ENCODE results near the gene LCN1. TPM values are rescaled to one million over a fixed set of nuclear protein-coding genes. Genes with fewer than 3 reads are reported as not detected.
A peak's percentile ranks its signal among the peaks of the same experiment; 100 is the strongest.

Gene LCN1
- total RNA-seq, result not detected in 2 replicates
- long read RNA-seq, result 0 reads

DNA sequence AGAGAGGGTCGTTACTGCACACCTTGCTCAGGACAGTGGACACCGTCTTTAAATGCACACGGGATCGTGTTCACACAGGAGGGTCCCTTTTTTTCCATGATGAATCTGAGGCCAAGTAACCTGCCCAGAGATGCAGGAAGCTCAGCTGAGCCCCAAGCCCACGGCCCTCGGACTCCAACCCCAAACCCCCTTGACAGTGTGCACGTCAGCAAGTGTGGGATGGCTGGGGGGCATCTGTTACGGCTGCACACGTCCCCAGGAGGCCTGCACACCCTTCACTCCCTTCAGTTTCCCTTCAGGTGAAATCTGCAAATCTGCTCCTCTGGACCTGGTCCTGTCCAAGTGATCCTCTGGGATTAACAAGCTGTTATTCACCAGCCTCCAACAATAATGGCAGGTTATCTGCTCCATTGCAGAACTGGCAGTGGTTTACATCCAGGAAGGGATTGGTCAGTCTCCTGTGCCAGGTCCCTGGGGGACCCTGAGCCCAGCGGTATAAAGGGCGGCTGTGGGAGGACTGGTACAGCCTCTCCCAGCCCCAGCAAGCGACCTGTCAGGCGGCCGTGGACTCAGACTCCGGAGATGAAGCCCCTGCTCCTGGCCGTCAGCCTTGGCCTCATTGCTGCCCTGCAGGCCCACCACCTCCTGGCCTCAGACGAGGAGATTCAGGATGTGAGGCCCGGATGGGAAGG, at the start of gene LCN1:
LCN1 (plus strand) TSS at position 525 of the 692 bp plus-strand sequence; CDS start at position 583, 58 bp downstream.
- Mint-ChIP-seq H3K4me1 (ENCODE audit: low read depth) (no peaks in the 10 kb centered on the region), H3K4me3 (ENCODE audit: low read depth) (no peak within 1 kb of the TSS), H3K27me3 (peaks cover 10% of the 10 kb centered on the region), H3K36me3 (ENCODE audit: insufficient read depth) (no peaks in the 10 kb centered on the region), H3K27ac (no peak within 1 kb of the TSS), H3K9me3 (ENCODE audit: low read depth) (peaks cover 5% of the 10 kb centered on the region)
- no peak for DNase-seq (ENCODE audit: low spot score, unreplicated experiment)
- TF ChIP-seq, protein P1, sequence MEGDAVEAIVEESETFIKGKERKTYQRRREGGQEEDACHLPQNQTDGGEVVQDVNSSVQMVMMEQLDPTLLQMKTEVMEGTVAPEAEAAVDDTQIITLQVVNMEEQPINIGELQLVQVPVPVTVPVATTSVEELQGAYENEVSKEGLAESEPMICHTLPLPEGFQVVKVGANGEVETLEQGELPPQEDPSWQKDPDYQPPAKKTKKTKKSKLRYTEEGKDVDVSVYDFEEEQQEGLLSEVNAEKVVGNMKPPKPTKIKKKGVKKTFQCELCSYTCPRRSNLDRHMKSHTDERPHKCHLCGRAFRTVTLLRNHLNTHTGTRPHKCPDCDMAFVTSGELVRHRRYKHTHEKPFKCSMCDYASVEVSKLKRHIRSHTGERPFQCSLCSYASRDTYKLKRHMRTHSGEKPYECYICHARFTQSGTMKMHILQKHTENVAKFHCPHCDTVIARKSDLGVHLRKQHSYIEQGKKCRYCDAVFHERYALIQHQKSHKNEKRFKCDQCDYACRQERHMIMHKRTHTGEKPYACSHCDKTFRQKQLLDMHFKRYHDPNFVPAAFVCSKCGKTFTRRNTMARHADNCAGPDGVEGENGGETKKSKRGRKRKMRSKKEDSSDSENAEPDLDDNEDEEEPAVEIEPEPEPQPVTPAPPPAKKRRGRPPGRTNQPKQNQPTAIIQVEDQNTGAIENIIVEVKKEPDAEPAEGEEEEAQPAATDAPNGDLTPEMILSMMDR (IDR thresholded peaks at IDR 0.05; ENCODE audit: unreplicated experiment), result no peak

DNA sequence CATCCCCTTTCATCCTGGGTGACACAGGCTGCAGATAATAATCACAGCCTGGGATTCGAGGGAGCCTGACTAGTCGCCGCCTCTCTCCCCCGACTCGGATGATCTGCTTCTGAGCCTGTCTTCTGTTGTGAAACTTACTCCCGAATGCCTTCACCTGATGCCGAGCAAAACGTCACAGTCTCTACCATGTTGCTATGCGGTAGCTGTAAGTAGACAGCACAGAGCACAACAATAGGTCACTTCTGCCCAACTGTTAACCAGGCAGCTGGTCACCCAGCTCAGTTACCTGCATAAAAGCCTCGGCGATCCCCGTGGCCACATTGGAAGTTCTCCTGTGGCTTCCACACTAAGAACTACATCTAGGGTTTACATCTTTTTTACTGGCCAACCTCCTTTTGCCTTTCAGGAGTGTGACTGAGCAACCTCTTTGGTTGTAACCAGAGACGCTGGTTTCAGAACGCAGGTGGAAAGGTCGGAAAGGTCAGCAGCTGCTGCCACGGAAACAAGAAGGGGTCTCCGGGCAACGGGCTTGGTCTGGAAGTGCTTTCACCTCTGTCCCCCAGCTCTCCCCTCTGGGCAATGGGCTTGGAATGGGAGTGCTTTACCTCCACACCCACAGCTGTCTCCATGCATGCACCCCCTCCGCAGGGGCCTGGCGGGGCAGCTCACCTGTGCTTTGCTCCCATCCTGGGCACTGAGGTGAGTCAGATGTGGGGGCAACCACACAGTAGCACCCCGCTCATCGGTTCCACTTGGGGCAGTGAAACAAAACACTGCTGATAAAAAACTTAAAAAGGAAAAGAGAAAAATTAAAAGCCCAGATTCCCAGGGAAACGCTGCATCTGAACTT, 49.2 kb upstream of the LCN1 start:
- Mint-ChIP-seq H3K4me3 (ENCODE audit: low read depth) (peak overlapping the region; percentile 51), H3K27ac (peak overlapping the region; percentile 95), H3K27me3 (no peaks in the 10 kb centered on the region), H3K4me1 (ENCODE audit: low read depth) (peaks cover 48% of the 10 kb centered on the region), H3K36me3 (ENCODE audit: insufficient read depth) (no peaks in the 10 kb centered on the region), H3K9me3 (ENCODE audit: low read depth) (no peaks in the 10 kb centered on the region)
- DNase-seq (ENCODE audit: low spot score, unreplicated experiment), result peak; percentile 43
- TF ChIP-seq, protein P1 (IDR thresholded peaks at IDR 0.05; ENCODE audit: unreplicated experiment), result no peak

- TF ChIP-seq, protein P1 (IDR thresholded peaks at IDR 0.05; ENCODE audit: unreplicated experiment), result no peak
- peaks cover 45% of the 10 kb centered on the region for H3K4me1 Mint-ChIP-seq (ENCODE audit: low read depth)
- no peak overlapping the region for H3K4me3 Mint-ChIP-seq (ENCODE audit: low read depth)
- DNase-seq (ENCODE audit: low spot score, unreplicated experiment), result no peak
- H3K9me3 Mint-ChIP-seq (ENCODE audit: low read depth), result no peaks in the 10 kb centered on the region
- no peaks in the 10 kb centered on the region for H3K27me3 Mint-ChIP-seq
- H3K36me3 Mint-ChIP-seq (ENCODE audit: insufficient read depth), result no peaks in the 10 kb centered on the region
- peak overlapping the region; percentile 3 for H3K27ac Mint-ChIP-seq
Observed at GRCh38 chr9:135473972-135474543, 47.2 kb upstream of the LCN1 start.

DNA sequence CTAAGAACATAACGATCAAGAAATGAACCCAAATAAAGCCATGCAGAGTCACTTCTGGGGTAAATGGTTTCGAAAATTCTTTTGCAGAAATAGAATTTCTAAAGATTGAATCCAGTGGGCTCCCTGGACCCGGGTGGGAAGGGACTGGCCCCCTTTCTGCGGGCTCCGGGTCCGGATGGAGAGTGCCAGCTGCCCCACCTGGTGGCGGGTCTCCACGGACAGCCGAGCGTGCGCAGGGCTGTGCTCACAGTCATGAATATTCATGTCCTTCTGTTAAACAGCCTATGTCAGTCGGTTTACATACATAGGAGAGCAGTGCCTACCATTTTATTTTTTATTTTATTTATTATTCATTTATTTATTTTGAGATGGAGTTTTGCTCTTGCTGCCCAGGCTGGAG, 46.3 kb upstream of the LCN1 start:
- peak; percentile 41 for DNase-seq (ENCODE audit: low spot score, unreplicated experiment)
- no peaks in the 10 kb centered on the region for H3K27me3 Mint-ChIP-seq
- H3K9me3 Mint-ChIP-seq (ENCODE audit: low read depth), result no peaks in the 10 kb centered on the region
- TF ChIP-seq, protein P1 (IDR thresholded peaks at IDR 0.05; ENCODE audit: unreplicated experiment), result peak; percentile 77
- H3K27ac Mint-ChIP-seq, result no peak overlapping the region
- no peak overlapping the region for H3K4me3 Mint-ChIP-seq (ENCODE audit: low read depth)
- H3K4me1 Mint-ChIP-seq (ENCODE audit: low read depth), result peaks cover 40% of the 10 kb centered on the region
- H3K36me3 Mint-ChIP-seq (ENCODE audit: insufficient read depth), result no peaks in the 10 kb centered on the region
